ENCODE measurements around the gene B3GNT9.

Gene B3GNT9

DNA sequence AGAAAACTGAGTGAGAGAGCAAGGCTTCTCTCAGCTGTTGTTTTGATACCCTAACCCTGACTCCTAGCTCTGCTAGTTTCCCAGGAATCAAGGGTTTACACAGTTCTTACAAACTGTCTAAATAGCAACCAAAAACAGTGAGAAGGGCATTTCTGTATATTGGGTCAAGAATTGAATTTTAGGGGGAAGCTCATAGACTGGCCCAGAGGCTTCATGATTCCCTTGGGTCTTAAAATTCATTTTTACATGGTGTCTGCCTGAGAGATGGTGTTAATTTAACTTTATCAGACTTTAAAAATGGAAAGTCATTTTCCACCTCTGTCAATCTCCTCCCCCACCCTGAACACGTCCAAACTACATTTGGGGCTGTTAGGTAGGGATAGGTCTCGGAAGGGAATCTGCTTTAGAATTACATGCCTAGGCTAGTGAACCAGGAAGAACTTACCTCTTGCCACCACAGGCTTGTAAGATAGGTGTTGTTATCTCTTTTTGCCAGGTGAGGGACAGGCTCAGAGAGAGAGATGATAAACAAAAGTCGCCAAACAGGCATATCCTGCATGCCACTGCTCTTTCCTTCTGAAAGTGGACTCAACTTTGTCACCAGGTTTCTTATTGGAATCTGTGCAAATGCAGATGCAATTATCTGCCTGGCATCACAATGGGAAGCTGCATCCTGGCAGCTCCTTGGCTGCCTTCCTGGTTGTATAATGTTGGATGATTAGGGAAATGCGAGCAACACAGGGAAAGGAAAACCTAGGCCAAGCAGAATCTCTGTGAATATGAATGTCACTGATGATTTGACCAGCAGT lies 38.0 kb downstream of the B3GNT9 start:
- DNase-seq (ENCODE audit: low spot score), result no peak

DNA sequence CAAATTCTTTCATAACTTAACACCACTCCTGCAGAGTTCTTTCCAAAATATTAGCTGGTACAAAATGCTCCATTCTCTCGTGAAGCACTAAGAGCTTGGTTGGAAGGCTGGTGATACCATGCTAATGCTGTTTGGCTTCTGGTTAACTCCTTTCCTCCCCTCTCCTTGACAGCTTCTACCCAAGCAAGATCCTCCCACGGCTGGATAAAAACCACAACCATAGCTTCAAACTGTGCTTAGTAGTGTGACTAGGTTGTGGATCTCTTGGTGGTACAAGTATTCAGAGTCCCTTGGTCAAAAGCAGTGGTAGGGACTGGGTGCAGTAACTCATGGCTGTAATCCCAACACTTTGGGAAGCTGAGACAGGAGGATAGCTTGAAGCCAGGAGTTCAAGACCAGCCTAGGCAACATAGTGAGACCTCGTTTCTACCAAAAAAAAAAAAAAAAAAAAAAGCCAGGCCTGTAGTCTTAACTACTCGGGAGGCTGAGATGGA lies 38.8 kb downstream of the B3GNT9 start:
- no peak for DNase-seq (ENCODE audit: low spot score)

- peak; percentile 91 for DNase-seq (ENCODE audit: low spot score)
These were observed 41.2 kb downstream of the B3GNT9 start, which contains the start of gene PHAF1 for GRCh38 chr16:67109407-67110135. Gene PHAF1, plus strand, starts transcription at chr16:67109941. Its CDS starts 235 bp downstream, at chr16:67110176.

GRCh38 chr16:67108931-67109406 lies 41.8 kb downstream of the B3GNT9 start:
- no peak for DNase-seq (ENCODE audit: low spot score)

- DNase-seq (ENCODE audit: low spot score), result no peak
These were observed 42.3 kb downstream of the B3GNT9 start for GRCh38 chr16:67108489-67108888.

DNA sequence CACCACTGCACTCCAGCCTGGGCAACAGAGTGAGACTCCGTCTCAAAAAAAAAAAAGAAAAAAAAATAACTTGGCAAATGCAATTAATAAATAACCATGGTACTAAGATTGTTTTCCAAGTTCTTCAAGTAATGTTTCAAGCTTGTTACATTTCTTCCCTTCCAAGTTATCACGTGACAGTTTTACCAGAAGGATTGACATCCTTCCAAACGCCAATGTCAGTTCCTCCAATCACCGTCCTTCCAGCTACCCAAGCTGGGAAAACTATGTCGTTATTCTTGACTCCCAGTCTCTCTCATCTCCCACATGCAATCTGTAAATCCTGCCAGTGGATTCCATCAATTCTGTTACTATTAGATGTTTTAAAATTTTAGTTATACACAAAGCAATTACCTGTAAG lies 44.9 kb downstream of the B3GNT9 start:
- DNase-seq (ENCODE audit: low spot score), result no peak

DNA sequence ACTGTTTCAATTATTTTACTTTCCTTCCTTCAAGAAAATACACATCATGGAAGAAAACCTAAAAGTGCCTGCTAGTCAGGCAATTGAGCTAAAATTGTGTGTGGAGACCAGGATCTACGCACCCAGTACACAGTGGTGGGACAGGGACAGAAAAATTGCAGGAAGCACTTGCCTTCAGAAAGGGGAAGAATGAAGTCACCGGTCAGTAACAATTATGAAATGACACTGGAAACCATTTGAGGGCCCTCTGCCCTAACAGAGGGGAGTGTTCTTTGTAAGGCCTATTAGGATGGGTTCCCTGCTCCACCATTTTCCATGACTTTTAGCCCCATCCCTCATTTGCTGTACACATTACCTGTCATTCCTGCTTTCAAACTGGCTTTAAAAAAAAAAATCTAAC lies 45.6 kb downstream of the B3GNT9 start:
- DNase-seq (ENCODE audit: low spot score), result no peak

- DNase-seq (ENCODE audit: low spot score), result no peak
These were observed 46.0 kb downstream of the B3GNT9 start for GRCh38 chr16:67104845-67105244.

DNA sequence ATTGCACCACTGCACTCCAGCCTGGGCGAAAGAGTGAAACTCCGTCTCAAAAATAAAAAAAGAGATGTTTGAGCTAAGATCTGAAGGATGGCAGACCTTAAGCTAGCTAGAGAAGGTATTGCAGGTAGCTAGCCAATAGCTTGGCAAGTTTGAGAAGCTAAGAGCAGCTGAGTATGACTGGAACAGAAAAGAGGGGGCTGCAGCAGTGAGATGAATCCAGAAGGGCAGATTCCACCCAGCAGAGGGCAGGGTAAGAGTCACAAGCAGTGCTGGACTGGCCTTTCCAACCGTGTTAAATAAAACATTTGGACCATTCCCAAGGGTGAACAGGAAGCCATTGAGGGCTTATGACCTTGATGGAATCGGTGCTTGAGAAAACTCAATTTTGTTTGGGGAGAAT lies 46.7 kb downstream of the B3GNT9 start:
- DNase-seq (ENCODE audit: low spot score), result peak; percentile 49

GRCh38 chr16:67101311-67102082 lies 49.3 kb downstream of the B3GNT9 start:
- no peak for DNase-seq (ENCODE audit: low spot score)

DNA sequence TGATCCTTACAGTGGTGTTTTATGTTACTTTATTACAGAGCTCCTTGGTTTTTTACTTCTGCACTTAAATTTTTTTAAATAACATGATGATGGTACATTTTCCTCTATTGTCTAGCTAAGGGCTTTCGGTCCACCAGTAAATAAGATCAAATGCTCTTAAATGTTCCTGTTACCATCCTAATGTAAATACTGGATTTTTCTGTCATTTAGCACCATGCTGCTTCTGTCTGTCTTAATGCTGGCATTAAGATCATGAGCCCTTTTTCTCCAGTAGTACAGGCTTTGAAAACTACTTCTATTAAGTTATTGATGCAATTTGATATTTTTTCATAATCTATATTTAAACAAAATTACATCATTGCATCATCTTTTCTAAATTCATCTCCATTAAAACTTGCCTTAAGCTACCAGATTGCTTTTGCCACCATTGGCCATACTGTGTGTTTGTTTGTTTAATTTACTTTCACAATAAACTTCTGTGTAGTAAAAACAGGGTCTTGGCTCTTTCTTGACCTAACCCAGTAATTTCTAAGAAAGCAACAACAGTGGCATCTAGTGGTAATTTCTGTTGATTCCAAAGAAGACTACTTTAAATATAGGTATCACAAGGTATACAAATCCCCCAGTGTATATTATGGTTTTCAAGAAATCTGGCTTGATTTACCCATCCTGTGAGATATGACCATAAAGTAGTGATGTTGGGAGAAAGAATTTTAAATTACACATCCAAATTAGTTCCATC lies 50.1 kb downstream of the B3GNT9 start:
- peak; percentile 51 for DNase-seq (ENCODE audit: low spot score)

DNA sequence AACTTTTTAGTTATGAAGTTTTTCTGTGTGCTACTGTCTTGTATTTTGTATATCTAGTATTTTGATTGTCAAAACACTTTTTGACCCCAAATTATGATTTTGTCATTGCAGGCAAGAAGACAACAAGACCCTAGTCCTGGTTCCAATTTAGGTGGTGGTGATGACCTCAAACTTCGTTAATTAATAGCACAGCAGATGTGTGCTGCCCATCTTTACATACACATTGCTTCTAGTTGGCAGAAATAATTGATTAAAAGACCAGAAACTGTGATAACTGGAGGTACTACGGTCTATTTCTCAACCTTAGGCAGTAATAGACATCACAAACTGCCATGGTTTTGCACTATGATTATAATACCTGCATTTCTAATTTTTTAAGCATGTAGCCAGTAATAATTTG lies 52.2 kb downstream of the B3GNT9 start:
- no peak for DNase-seq (ENCODE audit: low spot score)

Measured in cerebellar cortex (tissue), 1 donor.